A549 treated with Hydrocortisone at 1 μM for 4 hours (cell line): ENCODE data around the gene REG4. TPM values are rescaled to one million over a fixed set of nuclear protein-coding genes. Genes with fewer than 3 reads are reported as not detected.

Source experiments
- total RNA-seq: library from RNA; stranded (reverse); fragments of 200-300 nt; extraction: Qiagen RNA extraction; gene quantifications from 5 replicates; pipeline ENCODE4 v1.2.3, GENCODE V29; 2022

REG4 gene
- total RNA-seq = not detected in 5 replicates

DNA sequence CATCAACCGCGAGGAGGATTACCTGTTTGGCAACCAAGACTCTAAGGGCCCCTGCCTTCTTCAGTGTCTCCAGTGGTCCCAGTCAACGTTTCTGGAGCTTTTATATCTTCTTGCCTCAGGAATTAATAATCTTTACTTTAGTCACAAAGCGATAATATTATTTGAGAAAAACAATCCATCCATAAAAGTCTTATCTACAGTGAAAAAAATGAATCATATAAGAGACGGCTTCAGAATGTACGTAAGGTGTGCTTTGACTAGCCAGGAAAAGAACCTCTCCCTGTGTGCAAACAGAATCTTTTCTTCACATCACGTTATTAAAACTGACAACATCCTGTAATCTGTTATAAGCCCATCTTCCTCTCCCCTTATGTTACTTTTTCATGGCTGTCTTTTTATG is at the start of gene REG4:
Gene REG4 (minus strand): TSS at position 74 of the 400 bp plus-strand sequence. CDS start 2,691 bp downstream, outside the sequence.

DNA sequence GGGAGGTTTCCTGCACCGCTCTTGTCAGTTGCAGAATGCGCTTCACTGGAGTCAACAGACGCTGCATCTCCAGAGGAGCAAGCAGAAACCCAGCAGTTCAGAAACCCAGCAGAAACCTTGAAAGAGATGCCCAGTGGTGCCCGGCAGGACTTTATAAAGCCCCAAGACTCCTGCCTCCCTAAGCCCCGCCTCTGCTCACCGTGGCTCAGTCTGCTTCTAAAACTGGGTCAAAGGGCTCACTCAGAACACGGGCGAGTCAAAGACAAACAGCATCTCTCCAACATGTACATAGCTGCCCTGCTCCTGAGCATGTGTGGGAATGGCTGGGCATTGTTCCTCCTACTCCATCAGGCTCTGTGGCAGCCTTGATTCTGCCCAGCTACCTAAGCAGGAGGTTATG is 42.5 kb downstream of the REG4 start, which contains the start of gene HMGCS2:
Gene HMGCS2 (minus strand): TSS at position 128 of the 400 bp plus-strand sequence. CDS start 61 bp downstream, at position 67.

Other genes with a start within 250 kb of the REG4 start
- 1.5 to 1.6 TPM (median 1.5 TPM) in 5 replicates for gene ZNF697, start 163.2 kb downstream of the REG4 start, total RNA-seq
- 72.4 to 86.0 TPM (median 80.2 TPM) in 5 replicates for gene PHGDH, start 99.5 kb downstream of the REG4 start, total RNA-seq
- not detected in 5 replicates for gene HMGCS2, start 42.6 kb downstream of the REG4 start, total RNA-seq
- not detected in 5 replicates for gene ADAM30, start 85.1 kb upstream of the REG4 start, total RNA-seq